Fibroblast of upper back skin (primary cell): ENCODE measurements around the gene PRR12.

Experiments used
- DNase-seq: peaks from one replicate; pipeline ENCODE4 v3.0.0-alpha.2; 2013

PRR12 gene

GRCh38 chr19:49651029-49651819 is 60.2 kb downstream of the PRR12 start:
- DNase-seq, result no peak

- no peak for DNase-seq
These were observed 61.0 kb downstream of the PRR12 start for GRCh38 chr19:49651820-49652550.

DNA sequence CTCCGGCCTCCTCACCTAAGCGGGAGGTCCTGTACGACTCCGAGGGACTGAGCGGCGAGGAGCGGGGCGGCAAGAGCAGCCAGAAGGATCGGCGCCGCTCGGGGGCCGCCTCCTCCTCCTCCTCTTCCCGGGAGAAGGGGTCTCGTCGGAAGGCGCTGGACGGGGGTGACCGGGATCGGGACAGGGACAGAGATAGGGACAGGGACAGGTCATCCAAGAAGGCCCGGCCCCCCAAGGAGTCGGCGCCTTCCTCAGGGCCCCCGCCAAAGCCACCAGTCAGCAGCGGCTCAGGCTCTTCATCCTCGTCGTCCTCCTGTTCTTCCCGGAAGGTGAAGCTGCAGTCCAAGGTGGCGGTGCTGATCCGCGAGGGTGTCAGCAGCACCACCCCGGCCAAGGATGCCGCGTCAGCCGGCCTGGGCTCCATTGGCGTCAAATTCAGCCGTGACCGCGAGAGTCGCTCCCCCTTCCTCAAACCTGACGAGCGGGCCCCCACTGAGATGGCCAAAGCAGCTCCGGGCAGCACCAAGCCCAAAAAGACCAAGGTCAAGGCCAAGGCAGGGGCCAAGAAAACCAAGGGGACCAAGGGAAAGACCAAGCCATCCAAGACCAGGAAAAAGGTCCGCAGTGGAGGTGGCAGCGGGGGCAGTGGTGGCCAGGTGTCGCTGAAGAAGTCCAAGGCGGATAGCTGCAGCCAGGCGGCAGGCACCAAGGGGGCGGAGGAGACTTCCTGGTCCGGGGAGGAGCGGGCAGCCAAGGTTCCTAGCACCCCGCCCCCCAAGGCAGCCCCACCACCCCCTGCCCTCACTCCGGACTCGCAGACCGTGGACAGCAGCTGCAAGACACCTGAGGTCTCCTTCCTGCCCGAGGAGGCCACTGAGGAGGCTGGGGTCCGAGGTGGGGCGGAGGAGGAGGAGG is 61.8 kb downstream of the PRR12 start:
- no peak for DNase-seq

DNA sequence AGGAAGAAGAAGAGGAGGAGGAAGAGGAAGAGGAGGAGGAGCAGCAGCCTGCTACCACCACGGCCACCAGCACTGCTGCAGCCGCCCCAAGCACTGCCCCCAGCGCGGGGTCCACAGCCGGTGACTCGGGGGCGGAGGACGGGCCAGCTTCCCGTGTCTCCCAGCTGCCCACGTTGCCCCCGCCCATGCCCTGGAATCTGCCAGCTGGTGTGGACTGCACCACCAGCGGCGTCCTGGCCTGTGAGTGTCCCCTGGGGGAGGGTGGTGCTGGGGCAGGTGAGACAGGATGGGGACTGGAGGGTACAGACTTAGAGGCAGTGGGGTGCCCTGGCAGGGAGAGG is 62.5 kb downstream of the PRR12 start:
- no peak for DNase-seq

DNA sequence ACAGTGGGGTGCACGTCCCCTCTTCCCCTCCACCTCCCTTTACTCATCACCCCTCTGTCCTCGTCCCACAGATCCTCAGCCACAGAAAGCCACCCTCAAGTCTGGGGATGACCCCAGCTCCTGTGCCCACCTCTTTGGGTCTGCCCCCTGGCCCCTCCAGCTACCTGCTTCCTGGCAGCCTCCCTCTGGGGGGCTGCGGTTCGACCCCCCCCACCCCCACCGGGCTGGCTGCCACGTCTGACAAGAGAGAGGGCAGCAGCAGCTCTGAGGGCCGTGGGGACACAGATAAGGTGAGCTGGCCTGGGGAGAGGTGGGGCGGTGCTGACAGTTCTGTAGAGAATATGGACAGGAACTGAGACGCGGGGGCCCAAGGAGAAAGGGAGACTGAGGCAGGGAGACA is 63.6 kb downstream of the PRR12 start:
- DNase-seq, result no peak

DNA sequence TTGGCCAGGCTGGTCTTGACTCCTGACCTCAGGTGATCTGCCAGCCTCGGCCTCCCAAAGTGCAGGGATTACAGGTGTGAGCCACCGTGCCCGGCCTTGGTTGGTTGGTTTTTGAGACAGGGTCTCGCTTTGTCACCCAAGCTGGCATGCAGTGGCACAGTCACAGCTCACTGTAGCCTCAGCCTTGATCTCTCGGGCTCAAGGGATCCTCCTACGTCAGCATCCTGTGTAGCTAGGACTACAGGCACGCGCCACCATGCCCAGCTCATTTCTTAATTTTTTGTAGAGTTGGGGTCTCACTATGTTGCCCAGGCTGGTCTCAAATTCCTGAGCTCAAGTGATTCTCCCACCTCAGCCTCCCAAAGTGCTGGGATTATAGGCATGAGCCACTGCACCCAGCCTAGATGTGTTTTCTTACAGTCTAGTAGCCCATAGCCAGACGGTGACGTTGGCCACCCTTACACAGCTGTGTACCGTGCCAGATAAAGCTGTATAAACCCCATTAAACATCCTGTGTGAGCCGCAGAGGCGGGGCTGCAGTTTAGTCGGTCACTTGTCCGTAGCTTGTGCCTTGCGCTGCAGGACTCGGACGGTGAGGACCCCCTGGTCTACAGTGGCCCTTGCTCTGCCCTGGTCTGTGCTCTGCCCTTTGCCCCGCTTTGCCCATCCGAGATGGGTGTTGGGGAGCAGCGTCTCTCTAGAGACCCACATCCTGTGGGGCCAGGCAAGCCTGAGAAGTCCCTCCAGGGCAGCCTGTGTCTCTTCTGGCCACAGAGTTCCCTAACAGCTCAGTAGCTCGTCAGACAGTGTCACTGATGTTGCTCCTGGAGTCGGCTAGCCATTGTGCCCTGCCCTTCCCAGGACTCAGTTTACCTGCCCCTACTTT is 64.8 kb downstream of the PRR12 start:
- DNase-seq, result no peak

DNA sequence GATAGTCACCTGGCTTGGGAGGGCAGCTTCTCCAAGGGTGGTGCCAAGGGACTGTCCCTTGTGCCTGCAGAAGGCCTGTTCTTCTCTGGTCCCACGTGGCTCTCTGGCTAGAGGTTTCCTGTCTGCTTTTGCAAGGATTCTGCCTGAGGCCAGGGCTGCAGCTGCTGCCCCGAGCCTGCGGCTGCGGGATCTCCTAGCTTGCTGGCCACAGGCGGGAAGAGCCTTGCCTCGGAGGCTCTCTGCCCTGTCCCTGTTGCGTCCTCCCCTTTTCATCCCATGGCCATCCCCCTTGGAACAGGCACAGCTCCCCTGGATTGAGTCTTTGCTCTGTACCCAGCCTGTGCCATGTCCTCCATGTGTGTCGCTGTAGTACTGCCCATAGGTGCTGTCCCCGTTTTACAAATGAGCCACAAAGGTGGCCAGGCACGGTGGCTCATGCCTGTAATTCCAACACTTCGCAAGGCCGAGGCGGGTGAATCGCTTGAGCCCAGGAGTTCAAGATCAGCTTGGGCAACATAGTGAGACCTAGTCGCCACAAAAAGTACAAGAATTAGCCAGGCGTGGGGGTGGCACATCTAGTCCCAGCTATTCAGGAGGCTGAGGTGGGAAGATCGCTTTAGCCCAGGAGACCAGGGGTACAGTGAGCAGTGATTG is 65.6 kb downstream of the PRR12 start:
- DNase-seq, result no peak

DNA sequence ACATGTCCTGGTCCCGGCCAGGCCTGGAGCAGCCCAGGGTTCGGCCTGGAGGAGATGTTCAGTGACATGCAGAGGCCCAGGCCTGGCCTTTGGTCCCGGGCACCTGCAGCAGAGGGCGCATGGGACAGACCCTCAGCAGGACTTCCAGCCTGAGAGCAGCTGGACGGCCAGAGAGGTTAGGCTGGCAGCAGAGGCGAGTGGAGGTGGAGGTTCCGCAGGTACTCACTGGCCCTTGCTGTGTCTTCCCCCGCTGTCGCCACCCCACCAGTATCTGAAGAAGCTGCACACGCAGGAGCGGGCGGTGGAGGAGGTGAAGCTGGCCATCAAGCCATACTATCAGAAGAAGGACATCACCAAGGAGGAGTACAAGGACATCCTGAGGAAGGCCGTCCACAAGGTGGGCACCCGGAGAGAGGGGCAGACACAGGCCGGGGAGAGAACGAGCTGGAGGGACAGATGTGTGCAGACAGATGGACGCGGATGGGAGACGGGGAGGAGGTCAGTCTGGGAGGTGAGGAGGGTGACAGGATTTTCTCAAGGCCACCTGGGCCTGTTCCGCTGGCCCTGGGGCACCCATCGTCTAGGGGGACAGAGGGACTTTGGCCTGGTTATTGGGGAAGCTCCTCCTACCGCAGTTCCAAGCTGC is 66.6 kb downstream of the PRR12 start:
- DNase-seq, result no peak

GRCh38 chr19:49658139-49658517 is 67.1 kb downstream of the PRR12 start:
- no peak for DNase-seq

GRCh38 chr19:49658566-49659442 is 67.8 kb downstream of the PRR12 start:
- no peak for DNase-seq

DNA sequence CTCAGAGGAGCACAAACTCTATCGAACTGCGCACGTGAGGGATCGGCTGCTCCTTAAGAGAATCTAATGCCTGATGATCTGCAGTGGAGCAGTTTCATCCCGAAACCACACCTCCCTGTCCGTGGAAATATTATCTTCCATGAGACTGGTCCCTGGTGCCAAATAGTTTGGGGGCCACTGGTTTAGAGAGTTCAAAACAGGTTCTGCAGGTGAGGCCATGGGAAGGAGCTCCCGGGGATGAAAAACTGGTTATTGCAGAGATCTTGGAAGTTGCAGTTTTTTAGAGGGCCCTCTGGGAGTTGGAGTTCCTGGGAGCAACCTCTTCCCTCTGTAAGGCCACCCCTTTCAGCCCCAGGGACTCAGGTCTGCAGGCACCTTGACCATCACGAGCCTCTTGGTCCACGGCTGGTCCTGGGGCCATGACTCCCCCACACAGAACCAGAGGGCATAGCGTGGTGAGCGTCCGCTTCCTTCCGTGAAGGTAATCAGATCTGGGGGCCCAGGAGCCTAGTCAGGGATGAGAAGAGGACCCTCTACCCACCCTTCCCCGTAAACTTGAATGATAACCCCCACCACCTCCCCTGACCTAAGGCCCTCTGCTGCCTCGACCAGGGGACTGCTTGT is 69.5 kb downstream of the PRR12 start:
- DNase-seq, result no peak

GRCh38 chr19:49662011-49662410 is 71.0 kb downstream of the PRR12 start:
- no peak for DNase-seq

- DNase-seq, result no peak
These were observed 72.2 kb downstream of the PRR12 start for GRCh38 chr19:49663224-49663623.

DNA sequence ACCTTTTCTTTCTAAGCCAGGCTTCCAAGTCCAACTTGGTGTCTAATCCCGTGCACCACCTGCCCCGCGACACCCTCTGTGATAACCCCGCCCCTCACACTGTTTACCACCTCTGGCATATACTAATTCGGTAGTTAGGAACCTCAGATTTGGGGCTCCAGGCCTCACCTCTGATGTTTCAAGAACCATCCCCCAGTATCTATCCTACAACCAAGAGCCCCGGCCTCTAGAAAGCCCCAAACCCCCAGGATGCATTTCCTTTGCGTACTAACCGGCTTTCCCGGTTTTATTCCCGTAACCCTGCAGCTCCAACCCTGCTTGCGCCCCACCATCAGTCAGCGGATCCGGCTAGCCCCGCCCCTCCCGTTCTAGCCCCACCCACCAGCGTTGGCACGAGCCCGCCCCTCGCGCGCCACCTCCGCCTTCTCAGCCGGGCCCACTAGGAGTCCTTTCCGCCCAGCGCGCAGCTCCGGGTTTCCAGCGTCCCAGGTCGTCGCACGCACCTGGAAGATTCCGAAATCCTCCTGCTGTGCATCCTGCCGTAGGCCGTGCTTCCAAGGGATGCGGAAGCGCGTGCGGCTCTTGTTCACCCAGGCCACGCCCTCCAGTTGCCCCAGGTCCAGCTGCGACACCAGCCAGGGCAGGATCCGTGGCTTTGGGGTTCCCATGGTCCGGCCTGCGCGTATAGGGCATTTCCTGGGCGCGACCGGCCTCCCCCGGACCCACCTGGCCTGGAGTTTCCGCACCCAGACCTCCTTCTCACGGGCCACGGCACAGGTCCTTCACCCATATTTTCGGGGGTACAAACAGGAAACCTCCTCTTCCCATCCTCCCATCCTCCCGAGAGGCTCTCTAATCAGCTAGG is 73.4 kb downstream of the PRR12 start:
- peak; percentile 67 for DNase-seq

GRCh38 chr19:49665036-49665350 is 74.0 kb downstream of the PRR12 start:
- no peak for DNase-seq

- peak; percentile 96 for DNase-seq
These were observed 74.6 kb downstream of the PRR12 start, which contains the start of the genes BCL2L12 and IRF3 for GRCh38 chr19:49665351-49666119. TSS of gene BCL2L12 (plus strand) at chr19:49665933. CDS start at chr19:49666693, 760 bp downstream. TSS of gene IRF3 (minus strand) at chr19:49665857. CDS start at chr19:49664838, 1,019 bp downstream.

DNA sequence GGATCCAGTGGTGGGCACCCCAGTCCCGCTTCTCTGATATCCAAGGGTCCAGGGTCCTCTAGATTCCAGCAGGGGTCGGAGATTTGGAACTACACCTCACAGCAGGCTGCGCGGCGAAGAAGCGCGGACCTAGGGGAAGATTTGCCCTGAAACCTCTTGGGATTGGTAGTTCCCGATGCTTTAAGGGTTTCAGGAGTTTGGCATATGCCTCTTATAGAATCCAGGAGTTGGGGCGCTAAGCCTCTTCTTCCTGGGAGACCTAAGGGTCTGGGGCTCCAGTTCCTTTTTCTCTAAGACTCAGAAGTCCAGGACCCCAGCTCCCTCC is 75.1 kb downstream of the PRR12 start:
- no peak for DNase-seq

- no peak for DNase-seq
These were observed 76.5 kb downstream of the PRR12 start for GRCh38 chr19:49667473-49667872.
